CD4-positive, alpha-beta memory T cell (primary cell): ENCODE results near the gene ADI1. TPM values are rescaled to one million over a fixed set of nuclear protein-coding genes. Genes with fewer than 3 reads are reported as not detected.

Experiments
- CTCF ChIA-PET: fragments of 350-600 bp; sonication (Branson Sonifier 250); formaldehyde crosslinking; loops from one replicate; lab custom pipeline; 2021; ENCODE audit warnings: inconsistent platforms; ENCODE audit not compliant: partially characterized antibody; lab: Charles Lee
- POLR2A ChIA-PET: fragments of 350-600 bp; sonication (Branson Sonifier 250); formaldehyde crosslinking; loops from one replicate; lab custom pipeline; 2021; ENCODE audit not compliant: partially characterized antibody; lab: Charles Lee
- DNase-seq, 5 donors: peaks; one replicate each; pipeline versions ENCODE4 v3.0.0 to v3.0.0-alpha.2; 2020 to 2022; ENCODE audit warnings: mixed read lengths in 1 of 5
- H3K27ac ChIP-seq: one replicate; pipeline ENCODE4 v1.7.0; 2013; ENCODE audit warnings: low read depth, low read length
- H3K27me3 ChIP-seq: 2 replicates; pipeline ENCODE4 v1.7.0; 2013; ENCODE audit warnings: mild to moderate bottlenecking, low read length, moderate library complexity; ENCODE audit not compliant: insufficient read depth
- H3K36me3 ChIP-seq: 2 replicates; pipeline ENCODE4 v1.7.0; 2013; ENCODE audit warnings: mild to moderate bottlenecking, low read length, moderate library complexity; ENCODE audit not compliant: insufficient read depth
- H3K4me1 ChIP-seq: 2 replicates; pipeline ENCODE4 v1.7.0; 2013; ENCODE audit warnings: mild to moderate bottlenecking, low read length, moderate library complexity; ENCODE audit not compliant: insufficient read depth
- H3K4me3 ChIP-seq, 2 donors: one replicate each; pipeline ENCODE4 v1.7.0; 2013; ENCODE audit warnings: low read length in 2 of 2, mild to moderate bottlenecking in 1 of 2
- H3K9me3 ChIP-seq, 2 donors: one replicate each; pipeline ENCODE4 v1.7.0; 2013; ENCODE audit warnings: low read length in 2 of 2, control low read depth in 1 of 2; ENCODE audit not compliant: control insufficient read depth in 1 of 2
- H3K27ac Mint-ChIP-seq, 7 donors: one replicate each; pipeline ENCODE4 v1.8.0; 2020 to 2021; ENCODE audit warnings: mixed read lengths in 7 of 7, mild to moderate bottlenecking in 6 of 7, inconsistent platforms in 3 of 7, moderate library complexity in 3 of 7
- H3K27me3 Mint-ChIP-seq, 2 donors: one replicate each; pipeline ENCODE4 v1.8.0; 2020 to 2021; ENCODE audit warnings: mixed read lengths in 2 of 2
- H3K36me3 Mint-ChIP-seq, 2 donors: one replicate each; pipeline ENCODE4 v1.8.0; 2020 to 2021; ENCODE audit warnings: mixed read lengths in 2 of 2, inconsistent platforms in 1 of 2, mild to moderate bottlenecking in 1 of 2
- H3K4me1 Mint-ChIP-seq, 4 donors: one replicate each; pipeline ENCODE4 v1.8.0; 2020 to 2021; ENCODE audit warnings: mixed read lengths in 4 of 4, mild to moderate bottlenecking in 1 of 4
- H3K4me3 Mint-ChIP-seq, 8 donors: one replicate each; pipeline ENCODE4 v1.8.0; 2020 to 2021; ENCODE audit warnings: mixed read lengths in 8 of 8, mild to moderate bottlenecking in 7 of 8, moderate library complexity in 6 of 8, inconsistent platforms in 3 of 8
- H3K9me3 Mint-ChIP-seq, 8 donors: one replicate each; pipeline ENCODE4 v1.8.0; 2020 to 2021; ENCODE audit warnings: mixed read lengths in 8 of 8, mild to moderate bottlenecking in 5 of 8, inconsistent platforms in 3 of 8, moderate library complexity in 1 of 8
- intact Hi-C: fragments of 100-400 bp; cut with micrococcal nuclease; formaldehyde crosslinking; loops from one replicate; pipeline ENCODE4 v1.15.1; 2023
- polyA plus RNA-seq, 2 donors: library from polyadenylated mRNA; unstranded; fragments of 300-500 nt; fragmentation: Illumina TruSeq; gene quantifications; one replicate each; pipeline ENCODE4 v1.2.3, GENCODE V29; 2021
- total RNA-seq, 2 experiments: library from RNA; stranded (reverse); gene quantifications; one replicate each; pipeline ENCODE4 v1.2.3, GENCODE V29; 2021

The ADI1 gene
- total and polyA plus RNA-seq, 4 experiments from 2014 or later: 32.3 to 115 (median 44.4) TPM

DNA sequence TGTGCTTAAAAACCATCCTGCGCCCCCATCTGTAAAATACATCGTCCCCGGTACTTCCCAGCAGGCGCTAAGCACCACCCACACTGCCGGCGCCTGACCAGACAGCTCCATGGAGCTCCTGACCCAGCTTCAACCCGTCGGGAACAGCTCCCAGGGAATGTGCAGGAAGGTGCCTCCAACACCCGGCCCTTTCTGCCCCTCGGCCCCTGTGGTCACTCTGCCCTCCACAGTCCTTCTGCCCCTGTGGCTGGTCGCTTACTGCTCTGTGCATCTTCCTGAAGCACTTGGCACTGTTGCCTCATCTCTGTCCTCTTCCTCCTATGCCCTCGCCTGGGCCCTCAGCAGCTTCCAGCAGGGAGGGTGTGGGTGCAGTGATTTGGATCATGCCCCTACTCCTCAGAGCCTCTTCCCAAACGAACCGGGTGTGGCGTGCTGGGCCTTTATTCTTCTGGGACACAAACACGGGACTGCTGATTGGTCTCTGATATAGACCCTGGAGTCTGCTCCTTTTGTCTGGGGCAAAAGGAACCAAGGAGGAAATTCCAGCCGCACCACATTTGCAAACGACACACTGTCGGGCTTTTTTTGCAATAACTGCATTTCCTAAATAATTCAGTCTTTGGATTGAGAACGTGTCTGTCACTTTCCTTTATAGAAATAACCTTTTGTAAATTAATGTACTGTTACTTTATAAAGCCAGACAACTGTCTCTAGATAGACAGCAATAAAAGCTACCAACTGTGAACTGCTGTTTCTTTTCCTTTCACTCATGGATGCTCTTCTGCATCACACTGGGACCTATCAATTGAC lies 65.9 kb downstream of the ADI1 start:
- intact Hi-C loops: no loop called here
- H3K36me3 ChIP-seq: peaks cover 32% of the 10 kb centered on the region
- POLR2A ChIA-PET: no interaction called here
- H3K4me3 Mint-ChIP-seq: no peak overlapping the region
- H3K27me3 ChIP-seq: no peaks in the 10 kb centered on the region
- peak overlapping the region in 1 of 7 donors; percentile 25 for H3K27ac Mint-ChIP-seq
- CTCF ChIA-PET: interaction anchor here (0.9 to 3.5 kb wide), 2 partner anchors 8 to 29 kb away, joined by 3 to 11 read pairs; no protein-coding TSS in a partner anchor
- no peak overlapping the region for H3K4me3 ChIP-seq
- H3K27me3 Mint-ChIP-seq: no peaks in the 10 kb centered on the region
- DNase-seq: no peak
- no peaks in the 10 kb centered on the region for H3K4me1 ChIP-seq
- H3K4me1 Mint-ChIP-seq: peaks cover 0 to 3% (median 0%) of the 10 kb centered on the region in 4 donors
- H3K27ac ChIP-seq: no peak overlapping the region
- no peaks in the 10 kb centered on the region for H3K9me3 ChIP-seq
- no peaks in the 10 kb centered on the region for H3K9me3 Mint-ChIP-seq
- peaks cover 32 to 63% of the 10 kb centered on the region in 2 donors for H3K36me3 Mint-ChIP-seq

DNA sequence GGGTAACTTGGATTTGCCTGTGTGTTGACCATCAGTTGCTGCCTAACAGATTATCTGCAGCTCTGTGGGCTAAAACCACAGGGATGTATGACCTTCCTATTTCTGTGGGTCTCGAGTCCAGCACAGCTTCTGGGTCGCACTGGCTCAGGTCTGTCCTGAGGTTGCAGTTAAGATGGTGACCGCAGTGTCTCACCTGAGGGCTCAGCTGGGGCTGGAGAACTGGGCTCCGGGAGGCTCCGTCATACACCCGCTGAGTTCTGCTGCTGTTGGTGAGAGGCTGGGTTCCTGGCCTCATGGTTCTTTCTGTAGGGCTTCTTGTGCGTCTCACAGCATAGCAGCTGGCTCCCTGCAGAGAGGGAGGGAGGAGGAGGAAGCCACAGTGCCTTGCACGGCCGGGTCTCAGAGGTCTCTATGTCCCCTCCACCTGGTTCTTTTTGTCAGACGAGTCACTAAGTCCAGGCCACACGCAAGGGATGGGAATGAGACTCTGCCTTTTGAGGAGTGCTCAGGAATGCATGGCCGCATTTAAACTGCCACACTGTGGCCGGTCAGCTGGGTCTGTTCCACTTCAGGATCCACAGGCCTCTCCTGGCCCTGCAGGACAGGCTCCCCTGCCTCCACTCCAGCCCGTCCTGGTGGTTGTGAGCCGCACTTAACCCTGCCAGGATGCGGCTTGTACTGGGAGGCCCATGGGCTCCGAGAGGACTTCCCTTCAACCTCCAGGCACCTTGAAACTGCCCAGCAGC lies 67.2 kb downstream of the ADI1 start:
- Histone ChIP-seq H3K27ac (no peak overlapping the region), H3K27me3 (no peaks in the 10 kb centered on the region), H3K4me1 (no peaks in the 10 kb centered on the region), H3K9me3 (no peaks in the 10 kb centered on the region), H3K4me3 (no peak overlapping the region), H3K36me3 (peaks cover 31% of the 10 kb centered on the region)
- ChIA-PET CTCF (interaction anchor here (0.7 to 3.5 kb wide), 3 partner anchors 10 to 28 kb away, joined by 3 to 11 read pairs (median 3); no protein-coding TSS in a partner anchor), POLR2A (no interaction called here)
- Mint-ChIP-seq H3K36me3 (peaks cover 33 to 66% of the 10 kb centered on the region in 2 donors), H3K4me3 (no peak overlapping the region), H3K27me3 (no peaks in the 10 kb centered on the region), H3K9me3 (no peaks in the 10 kb centered on the region), H3K4me1 (peaks cover 0 to 3% (median 0%) of the 10 kb centered on the region in 4 donors), H3K27ac (no peak overlapping the region)
- intact Hi-C loops: no loop called here
- DNase-seq: no peak

DNA sequence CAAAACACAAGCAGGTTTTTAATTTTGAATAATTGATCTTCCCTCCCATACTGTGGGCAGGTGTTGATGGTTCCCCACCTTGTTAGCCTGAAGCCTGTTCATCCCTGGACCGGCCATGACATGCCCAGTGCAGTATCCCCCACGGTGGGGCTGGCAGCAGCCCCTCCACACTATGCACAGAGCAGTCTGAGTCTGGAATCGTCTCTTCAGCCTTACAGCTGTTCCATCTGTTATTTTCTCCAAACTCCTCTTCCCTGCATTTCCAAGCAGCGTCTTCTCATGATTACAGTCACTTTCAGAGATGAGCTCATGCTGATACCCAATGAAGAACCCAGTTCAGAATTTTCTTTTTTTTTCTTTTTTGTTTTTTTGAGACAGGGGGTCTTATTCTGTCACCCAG lies 68.2 kb downstream of the ADI1 start:
- no peaks in the 10 kb centered on the region for H3K4me1 ChIP-seq
- H3K4me3 ChIP-seq: no peak overlapping the region
- Mint-ChIP-seq H3K27ac (peak overlapping the region in 1 of 7 donors; percentile 74), H3K4me1 (peaks cover 0 to 3% (median 0%) of the 10 kb centered on the region in 4 donors), H3K27me3 (no peaks in the 10 kb centered on the region), H3K9me3 (no peaks in the 10 kb centered on the region), H3K36me3 (peaks cover 35 to 69% of the 10 kb centered on the region in 2 donors), H3K4me3 (no peak overlapping the region)
- H3K36me3 ChIP-seq: peaks cover 39% of the 10 kb centered on the region
- CTCF ChIA-PET: interaction anchor here (0.7 to 3.5 kb wide), 2 partner anchors 11 to 27 kb away, joined by 3 to 11 read pairs; no protein-coding TSS in a partner anchor
- no peak for DNase-seq
- intact Hi-C loops: no loop called here
- no peak overlapping the region for H3K27ac ChIP-seq
- no peaks in the 10 kb centered on the region for H3K27me3 ChIP-seq
- no peaks in the 10 kb centered on the region for H3K9me3 ChIP-seq
- POLR2A ChIA-PET: no interaction called here

DNA sequence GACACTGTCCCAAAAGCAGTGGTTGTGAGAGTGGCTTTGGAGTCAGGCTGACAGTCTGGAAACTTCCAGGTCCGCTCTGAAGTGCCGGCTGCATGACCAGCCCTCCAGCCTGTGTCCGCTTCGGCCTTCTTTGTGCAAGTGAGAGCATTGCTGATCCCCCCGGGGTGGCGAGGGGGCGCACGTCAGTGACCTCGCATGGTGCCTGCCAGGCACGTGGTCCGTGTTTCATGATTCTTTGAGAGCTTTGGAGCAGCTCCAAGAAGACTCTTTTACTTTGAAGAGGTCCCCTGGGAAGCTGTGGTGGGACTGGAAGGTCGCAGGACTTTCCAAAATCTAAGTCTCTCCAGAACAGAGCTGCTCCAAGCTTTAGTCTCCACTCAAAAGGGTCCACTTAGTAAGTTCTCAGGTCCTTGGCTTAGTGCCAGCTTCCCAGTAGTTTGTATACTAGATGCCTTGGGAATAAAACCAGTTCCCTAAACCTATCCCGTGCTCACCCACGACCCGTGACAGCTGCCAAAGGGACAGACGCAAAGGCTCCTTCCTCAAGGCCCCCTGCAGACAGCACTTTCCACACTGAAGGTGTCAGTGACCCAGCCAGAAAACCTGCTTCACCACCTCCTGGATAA lies 68.8 kb downstream of the ADI1 start:
- H3K36me3 Mint-ChIP-seq: peaks cover 35 to 69% of the 10 kb centered on the region in 2 donors
- ChIA-PET POLR2A (no interaction called here), CTCF (interaction anchor here (3.5 kb wide), 1 partner anchor 26 kb away, joined by 11 read pairs; no protein-coding TSS in a partner anchor)
- no peaks in the 10 kb centered on the region for H3K27me3 Mint-ChIP-seq
- H3K36me3 ChIP-seq: peaks cover 39% of the 10 kb centered on the region
- no peaks in the 10 kb centered on the region for H3K4me1 ChIP-seq
- H3K4me3 ChIP-seq: no peak overlapping the region
- H3K9me3 Mint-ChIP-seq: no peaks in the 10 kb centered on the region
- no peak overlapping the region for H3K27ac ChIP-seq
- H3K27ac Mint-ChIP-seq: peak overlapping the region in 1 of 7 donors; percentile 65
- intact Hi-C loops: no loop called here
- H3K9me3 ChIP-seq: no peaks in the 10 kb centered on the region
- H3K4me1 Mint-ChIP-seq: peaks cover 0 to 3% (median 0%) of the 10 kb centered on the region in 4 donors
- H3K4me3 Mint-ChIP-seq: no peak overlapping the region
- no peak for DNase-seq
- no peaks in the 10 kb centered on the region for H3K27me3 ChIP-seq

DNA sequence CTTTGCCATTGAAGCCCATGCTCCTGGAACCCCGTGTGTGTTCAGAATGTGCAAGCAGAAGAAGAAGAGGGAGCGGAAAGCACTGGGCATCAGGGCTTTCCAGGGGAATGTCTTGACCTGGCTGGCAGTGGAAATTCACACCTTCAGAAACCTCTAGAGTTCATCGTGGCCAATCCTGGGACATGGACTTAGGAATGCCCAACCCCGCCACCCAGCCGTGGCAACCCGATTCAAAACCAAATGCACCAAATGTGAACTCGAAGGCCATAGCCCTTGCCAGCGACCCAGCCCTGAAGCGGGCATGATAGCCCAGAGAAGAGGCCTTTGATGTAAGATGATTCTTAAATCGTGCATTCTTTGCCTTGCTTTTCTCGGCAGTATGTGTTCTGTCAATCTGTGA lies 69.4 kb downstream of the ADI1 start:
- CTCF ChIA-PET: interaction anchor here (3.5 kb wide), 1 partner anchor 26 kb away, joined by 11 read pairs; no protein-coding TSS in a partner anchor
- no peaks in the 10 kb centered on the region for H3K9me3 ChIP-seq
- no peak overlapping the region for H3K27ac ChIP-seq
- no peaks in the 10 kb centered on the region for H3K9me3 Mint-ChIP-seq
- peak overlapping the region in 2 of 7 donors; percentile 29 to 87 for H3K27ac Mint-ChIP-seq
- H3K4me1 Mint-ChIP-seq: no peaks in the 10 kb centered on the region
- no peaks in the 10 kb centered on the region for H3K4me1 ChIP-seq
- no peak for DNase-seq
- peaks cover 35 to 72% of the 10 kb centered on the region in 2 donors for H3K36me3 Mint-ChIP-seq
- POLR2A ChIA-PET: no interaction called here
- no peak overlapping the region for H3K4me3 ChIP-seq
- intact Hi-C loops: no loop called here
- H3K27me3 ChIP-seq: no peaks in the 10 kb centered on the region
- H3K36me3 ChIP-seq: peaks cover 39% of the 10 kb centered on the region
- H3K4me3 Mint-ChIP-seq: no peak overlapping the region
- no peaks in the 10 kb centered on the region for H3K27me3 Mint-ChIP-seq

DNA sequence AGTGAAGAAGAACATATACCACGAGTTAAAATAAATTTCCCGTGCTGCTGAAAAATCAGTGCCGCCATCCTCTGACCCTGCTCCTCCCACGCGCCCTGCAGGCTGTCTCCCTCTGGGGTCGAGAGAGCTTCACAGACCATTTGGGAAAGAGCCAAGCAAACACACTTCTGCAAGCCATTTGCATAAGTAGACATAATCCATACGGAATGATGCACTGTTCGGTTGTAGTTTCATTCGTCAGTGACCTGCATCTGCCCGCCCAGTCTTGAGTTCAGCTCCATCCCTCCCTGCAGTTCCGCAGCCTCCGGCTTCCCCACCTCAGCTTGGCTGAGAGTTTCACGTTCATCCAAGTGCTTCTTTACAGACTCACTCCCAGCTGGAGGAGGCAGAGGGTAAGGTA lies 70.2 kb downstream of the ADI1 start:
- H3K36me3 ChIP-seq: peaks cover 45% of the 10 kb centered on the region
- intact Hi-C loops: no loop called here
- CTCF ChIA-PET: interaction anchor here (1.6 kb wide), 2 partner anchors 25 to 27 kb away, joined by 4 to 9 read pairs; no protein-coding TSS in a partner anchor
- Mint-ChIP-seq H3K27ac (peak overlapping the region in 1 of 7 donors; percentile 18), H3K4me3 (no peak overlapping the region), H3K36me3 (peaks cover 41 to 76% of the 10 kb centered on the region in 2 donors), H3K9me3 (no peaks in the 10 kb centered on the region), H3K4me1 (no peaks in the 10 kb centered on the region), H3K27me3 (no peaks in the 10 kb centered on the region)
- H3K4me3 ChIP-seq: no peak overlapping the region
- no peak for DNase-seq
- POLR2A ChIA-PET: no interaction called here
- no peak overlapping the region for H3K27ac ChIP-seq
- H3K27me3 ChIP-seq: no peaks in the 10 kb centered on the region
- H3K4me1 ChIP-seq: no peaks in the 10 kb centered on the region
- H3K9me3 ChIP-seq: no peaks in the 10 kb centered on the region
